HepG2 (cell line): ENCODE results near the gene NT5C. TPM values are rescaled to one million over a fixed set of nuclear protein-coding genes. Genes with fewer than 3 reads are reported as not detected.
A peak's percentile ranks its signal among the peaks of the same experiment; 100 is the strongest.

Experiments used
- AKNA ChIP-seq: sonication (generic); formaldehyde crosslinking; IDR thresholded peaks from 2 replicates; pipeline ENCODE4 v1.4.0; 2020; ENCODE audit warnings: missing genetic modification reagents, borderline replicate concordance
- CSRNP2 ChIP-seq: sonication (generic); formaldehyde crosslinking; conservative IDR thresholded peaks from 2 replicates; pipeline ENCODE4 v1.8.0; 2022; ENCODE audit warnings: low read depth, missing genetic modification reagents
- HNF1A ChIP-seq, 2 experiments: sonication (generic) in 1 of 2; formaldehyde crosslinking in 1 of 2; IDR thresholded peaks; 2 replicates each; pipeline versions ENCODE4 v1.4.0 to v1.6.1; 2016 to 2020; ENCODE audit warnings: borderline replicate concordance in 1 of 2, low read depth in 1 of 2, mild to moderate bottlenecking in 1 of 2, missing genetic modification reagents in 1 of 2
- KIAA2018 ChIP-seq: sonication (generic); formaldehyde crosslinking; IDR thresholded peaks from 2 replicates; pipeline ENCODE4 v1.5.0; 2020; ENCODE audit warnings: mild to moderate bottlenecking, missing genetic modification reagents, borderline replicate concordance
- MTF1 ChIP-seq: sonication (generic); formaldehyde crosslinking; IDR thresholded peaks from 2 replicates; pipeline ENCODE4 v1.5.0; 2020; ENCODE audit warnings: missing genetic modification reagents
- NFKBIZ ChIP-seq: IDR thresholded peaks from 2 replicates; pipeline ENCODE4 v1.6.1; 2018; ENCODE audit warnings: missing genetic modification reagents, missing compliant biosample characterization
- RFX3 ChIP-seq: IDR thresholded peaks from 2 replicates; pipeline ENCODE4 v1.6.1; 2016; ENCODE audit warnings: missing biosample characterization, missing genetic modification reagents
- ZFAT ChIP-seq: sonication (generic); formaldehyde crosslinking; conservative IDR thresholded peaks from 2 replicates; pipeline ENCODE4 v1.8.1; 2023; ENCODE audit warnings: missing genetic modification reagents, inconsistent platforms
- polyA plus RNA-seq, 8 experiments: library from polyadenylated mRNA; depleted of rRNA in 3 of 8; stranded (reverse) in 7 of 8; unstranded in 1 of 8; fragments of >200 nt; fragmentation: Illumina TruSeq in 4 of 8; extraction: Trizol in 4 of 8; gene quantifications; 2 replicates each; pipeline versions ENCODE4 v1.2.1 to v1.2.3, GENCODE V29; 2011 to 2016; ENCODE audit warnings: low read depth in 4 of 8, missing spikeins in 1 of 8, mixed read lengths in 1 of 8; ENCODE audit not compliant: insufficient read depth in 1 of 8
- total RNA-seq, 5 experiments: library from RNA; depleted of rRNA; stranded (reverse); fragments of >200 nt; fragmentation: Illumina TruSeq; extraction: Trizol; gene quantifications; 2 replicates each; pipeline ENCODE4 v1.2.3, GENCODE V29; 2016; ENCODE audit warnings: low read depth in 1 of 5

NT5C gene
- total and polyA plus RNA-seq, 2 of the 13 experiments (the other 11 are each of a cell fraction or from before 2014, with no cell fraction given), result 42.8 to 48.6 TPM

- TF ChIP-seq KIAA2018, result peak; percentile 95
- no peak for TF ChIP-seq CSRNP2 (CRISPR knock-in tag)
- no peak for TF ChIP-seq ZFAT (CRISPR knock-in tag)
- TF ChIP-seq HNF1A (IDR thresholded peaks at IDR 0.05; ENCODE audit: low read depth), result no peak
- TF ChIP-seq HNF1A (CRISPR knock-in tag; IDR thresholded peaks at IDR 0.05; ENCODE audit: borderline replicate concordance), result peak; percentile 60; the same call in 1 of the 2 replicates
- TF ChIP-seq AKNA (CRISPR knock-in tag), result no peak
- TF ChIP-seq NFKBIZ (CRISPR knock-in tag), result peak; percentile 93
- TF ChIP-seq RFX3 (CRISPR knock-in tag), result no peak
- no peak; the same call in 1 of the 2 replicates for TF ChIP-seq MTF1
Observed at GRCh38 chr17:75131278-75132017, at the start of gene NT5C (continued).
